ENCODE data around the gene CCDC134. TPM values are rescaled to one million over a fixed set of nuclear protein-coding genes. Genes with fewer than 3 reads are reported as not detected.
"Not testable (repeated sequence)": the region's sequence is repeated elsewhere in the genome, so short reads cannot be mapped to it uniquely, and the experiment has no call there.

The CCDC134 gene
- total RNA-seq, 2 experiments from 2014 or later: 15.2 to 15.9 TPM

- intact Hi-C loops (cut with micrococcal nuclease): loop anchor here (5.0 kb wide), 1 partner anchor 38 kb away; no protein-coding TSS in a partner anchor
- peaks cover 67% of the 10 kb centered on the region for H3K36me3 Mint-ChIP-seq (ENCODE audit: low read depth)
- H3K27ac Mint-ChIP-seq: peak overlapping the region; percentile 84
- peak overlapping the region; percentile 92 for H3K4me3 Mint-ChIP-seq
- no peak for ATAC-seq
- peaks cover 55% of the 10 kb centered on the region for H3K4me1 Mint-ChIP-seq (ENCODE audit: low read depth)
- no peak for DNase-seq
- no peaks in the 10 kb centered on the region for H3K27me3 Mint-ChIP-seq
- ChIA-PET CTCF (interaction anchor here (0.8 to 1.4 kb wide), 7 partner anchors 8 to 105 kb away, joined by 3 to 8 read pairs (median 3); no protein-coding TSS in a partner anchor), POLR2A (interaction anchor here (0.8 to 4.7 kb wide), 15 partner anchors 8 to 136 kb away, joined by 3 to 50 read pairs (median 4); partner anchors contain the start of gene MEI1)
- no peaks in the 10 kb centered on the region for H3K9me3 Mint-ChIP-seq
- TF ChIP-seq CTCF (IDR thresholded peaks at IDR 0.05): no peak
Observed at GRCh38 chr22:41834005-41834944, 33.8 kb downstream of the CCDC134 start.

GRCh38 chr22:41835462-41835861, 35.0 kb downstream of the CCDC134 start:
- peaks cover 56% of the 10 kb centered on the region for H3K4me1 Mint-ChIP-seq (ENCODE audit: low read depth)
- H3K9me3 Mint-ChIP-seq; ATAC-seq; DNase-seq; H3K27ac Mint-ChIP-seq; intact Hi-C loops (cut with micrococcal nuclease); H3K27me3 Mint-ChIP-seq; H3K4me3 Mint-ChIP-seq: not testable (repeated sequence)
- POLR2A ChIA-PET: interaction anchor here (0.6 to 4.7 kb wide), 12 partner anchors 8 to 108 kb away, joined by 3 to 50 read pairs (median 4); partner anchors contain the start of gene CCDC134
- CTCF ChIA-PET: interaction anchor here (1.4 kb wide), 1 partner anchor 24 kb away, joined by 3 read pairs; no protein-coding TSS in a partner anchor
- peaks cover 66% of the 10 kb centered on the region for H3K36me3 Mint-ChIP-seq (ENCODE audit: low read depth)

GRCh38 chr22:41836551-41836950, 36.1 kb downstream of the CCDC134 start:
- Mint-ChIP-seq H3K9me3 (no peaks in the 10 kb centered on the region), H3K4me3 (no peak overlapping the region), H3K36me3 (ENCODE audit: low read depth) (peaks cover 64% of the 10 kb centered on the region), H3K4me1 (ENCODE audit: low read depth) (peaks cover 55% of the 10 kb centered on the region), H3K27ac (peak overlapping the region; percentile 2), H3K27me3 (no peaks in the 10 kb centered on the region)
- POLR2A ChIA-PET: interaction anchor here (0.7 to 2.1 kb wide), 9 partner anchors 10 to 107 kb away, joined by 3 to 7 read pairs (median 3); no protein-coding TSS in a partner anchor
- CTCF ChIA-PET: no interaction called here
- TF ChIP-seq CTCF (IDR thresholded peaks at IDR 0.05): no peak
- intact Hi-C loops (cut with micrococcal nuclease): no loop called here
- DNase-seq (no peak), ATAC-seq (no peak)

GRCh38 chr22:41838842-41839618, 38.6 kb downstream of the CCDC134 start:
- Mint-ChIP-seq H3K9me3 (no peaks in the 10 kb centered on the region), H3K4me1 (ENCODE audit: low read depth) (peaks cover 64% of the 10 kb centered on the region), H3K36me3 (ENCODE audit: low read depth) (peaks cover 69% of the 10 kb centered on the region), H3K27ac (peak overlapping the region; percentile 16), H3K27me3 (no peaks in the 10 kb centered on the region), H3K4me3 (no peak overlapping the region)
- intact Hi-C loops (cut with micrococcal nuclease): no loop called here
- no peak for TF ChIP-seq CTCF (IDR thresholded peaks at IDR 0.05)
- ATAC-seq: no peak
- DNase-seq: no peak
- ChIA-PET POLR2A (interaction anchor here (0.7 to 2.9 kb wide), 7 partner anchors 13 to 72 kb away, joined by 3 to 18 read pairs (median 7); no protein-coding TSS in a partner anchor), CTCF (interaction anchor here (2.7 to 7.3 kb wide), 2 partner anchors 19 to 102 kb away, joined by 13 to 42 read pairs; no protein-coding TSS in a partner anchor)

- Mint-ChIP-seq H3K27me3 (no peaks in the 10 kb centered on the region), H3K4me1 (ENCODE audit: low read depth) (peaks cover 66% of the 10 kb centered on the region), H3K4me3 (no peak overlapping the region), H3K27ac (no peak overlapping the region), H3K9me3 (no peaks in the 10 kb centered on the region), H3K36me3 (ENCODE audit: low read depth) (peaks cover 64% of the 10 kb centered on the region)
- ATAC-seq (no peak), DNase-seq (no peak)
- POLR2A ChIA-PET: interaction anchor here (0.7 to 2.9 kb wide), 5 partner anchors 13 to 37 kb away, joined by 3 to 18 read pairs (median 7); no protein-coding TSS in a partner anchor
- no peak for TF ChIP-seq CTCF (IDR thresholded peaks at IDR 0.05)
- intact Hi-C loops (cut with micrococcal nuclease): no loop called here
- CTCF ChIA-PET: interaction anchor here (2.7 to 7.3 kb wide), 2 partner anchors 18 to 101 kb away, joined by 13 to 42 read pairs; no protein-coding TSS in a partner anchor
Observed at GRCh38 chr22:41840216-41840615, 39.7 kb downstream of the CCDC134 start.
